GM19468 (cell line): ENCODE measurements around the gene SDHAF1.
"Not testable (repeated sequence)": the region's sequence is repeated elsewhere in the genome, so short reads cannot be mapped to it uniquely, and the experiment has no call there.

ENCODE experiments used
- ATAC-seq: cut with Tn5 transposase; IDR thresholded peaks from one replicate; pipeline ENCODE4 v1.9.1; 2021; ENCODE audit warnings: mild to moderate bottlenecking, moderate library complexity, moderate number of reproducible peaks; ENCODE audit not compliant: unreplicated experiment; ENCODE audit errors: extremely low read depth

The SDHAF1 gene

DNA sequence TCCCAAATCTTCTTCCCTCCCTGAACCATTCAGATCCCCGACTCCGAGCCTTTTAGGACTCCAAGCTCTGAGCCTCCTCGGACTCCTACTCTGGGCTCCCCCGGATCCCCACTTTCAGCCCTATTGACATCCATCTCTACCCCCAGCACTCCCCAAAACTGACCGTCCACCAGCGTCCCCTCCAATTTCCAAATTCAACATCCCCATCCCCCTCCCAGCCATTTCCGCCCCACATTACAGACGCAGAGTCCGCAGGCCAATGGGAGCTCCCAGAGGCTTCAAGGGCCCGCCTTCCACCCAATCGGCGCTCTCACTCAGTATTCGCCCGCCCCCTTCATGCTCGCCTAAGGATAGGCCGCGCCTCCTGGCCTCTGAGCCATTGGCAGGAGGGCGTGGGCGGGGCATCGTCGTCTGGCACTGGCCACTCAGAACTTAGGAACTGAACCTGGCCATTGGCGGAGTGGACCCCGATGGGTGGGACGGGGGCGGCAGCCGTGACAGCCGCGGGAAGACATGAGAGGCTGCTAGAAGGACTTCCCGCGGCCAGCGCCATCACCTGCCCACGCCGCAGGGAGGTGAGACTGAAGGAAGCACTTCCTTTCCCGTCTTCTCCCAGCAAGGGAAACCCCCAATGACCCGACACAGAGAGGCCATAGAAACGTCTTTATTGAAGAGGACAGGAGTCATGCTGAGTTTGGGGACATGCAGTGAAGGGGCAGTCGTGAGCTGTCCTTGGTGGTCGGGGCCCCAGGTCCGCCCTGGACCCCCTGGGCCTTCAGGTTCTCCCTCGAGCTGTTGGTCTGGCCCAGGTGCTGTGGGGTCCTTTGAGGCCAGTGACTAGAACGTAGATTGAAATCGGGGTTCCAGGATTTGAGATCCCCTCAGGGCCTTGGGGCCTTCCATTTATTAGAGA lies 19.3 kb downstream of the SDHAF1 start, which contains the start of gene ALKBH6:
TSS of gene ALKBH6 (minus strand) at position 202 of the 913 bp plus-strand sequence. CDS start 816 bp downstream, outside the sequence.
- peak; percentile 91 for ATAC-seq

DNA sequence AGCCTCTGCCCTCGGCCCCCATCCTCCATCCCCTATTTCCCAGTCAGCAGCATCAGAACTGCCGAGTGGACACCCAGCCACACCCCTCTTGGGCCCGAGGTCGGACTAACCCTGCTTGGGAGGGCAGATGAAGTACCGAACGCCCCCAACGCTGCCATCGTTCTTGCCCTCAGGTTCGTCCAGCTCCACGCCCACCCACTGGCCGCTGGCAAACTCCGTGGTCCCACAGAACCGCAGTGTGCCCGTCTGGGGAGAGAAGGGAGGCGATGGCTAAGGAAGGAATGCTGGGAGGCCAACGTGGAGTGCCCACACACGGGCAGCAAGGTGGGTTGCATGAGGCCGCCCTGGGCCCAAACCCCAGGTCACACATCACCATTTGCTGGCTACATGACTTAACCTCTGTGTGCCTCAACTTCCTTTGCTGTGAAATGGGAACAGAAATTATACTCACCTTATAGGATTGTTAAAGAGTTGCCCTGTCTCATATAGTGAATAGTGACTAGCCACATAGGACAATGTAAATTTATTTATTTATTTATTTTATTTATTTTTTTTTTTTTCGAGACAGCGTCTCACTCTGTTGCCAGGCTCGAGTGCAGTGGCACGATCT lies 24.2 kb downstream of the SDHAF1 start:
- no peak for ATAC-seq

DNA sequence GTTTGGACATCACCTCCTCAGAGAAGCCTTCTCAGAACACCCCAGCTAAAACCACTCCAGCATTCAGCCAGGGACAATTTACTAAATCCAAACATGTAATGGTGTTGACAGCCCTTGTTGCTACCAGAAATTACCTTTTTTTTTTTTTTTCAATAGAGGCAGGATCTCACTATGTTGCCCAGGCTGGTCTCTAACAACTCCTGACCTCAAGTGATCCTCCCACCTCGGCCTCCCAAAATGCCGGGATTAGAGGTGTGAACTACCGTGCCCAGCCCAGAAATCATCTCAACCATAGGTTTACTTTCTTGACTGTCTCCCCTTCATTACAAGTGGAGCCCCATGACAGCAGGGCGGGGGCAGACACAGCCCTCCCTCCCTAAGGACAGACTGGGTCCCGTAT lies 28.4 kb downstream of the SDHAF1 start:
- ATAC-seq: no peak

DNA sequence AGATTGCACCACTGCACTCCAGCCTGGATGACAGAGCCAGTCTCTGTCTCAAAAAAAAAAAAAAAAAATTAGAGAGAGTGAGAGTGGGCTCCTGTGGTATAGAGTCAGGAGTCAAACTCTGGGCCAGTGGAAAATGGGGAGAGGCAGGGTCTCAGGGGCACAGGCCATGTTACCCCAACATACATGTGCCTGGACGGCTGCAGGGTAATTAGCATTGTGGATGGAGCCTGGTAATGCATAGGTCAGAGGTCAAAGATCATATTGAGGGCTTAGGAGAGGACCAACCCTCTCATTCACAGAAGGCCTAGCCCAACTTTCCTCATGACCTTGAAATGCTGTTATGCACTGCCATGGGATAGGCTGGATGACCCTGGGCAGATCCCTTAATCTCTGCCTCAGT lies 30.6 kb downstream of the SDHAF1 start:
- ATAC-seq: no peak

DNA sequence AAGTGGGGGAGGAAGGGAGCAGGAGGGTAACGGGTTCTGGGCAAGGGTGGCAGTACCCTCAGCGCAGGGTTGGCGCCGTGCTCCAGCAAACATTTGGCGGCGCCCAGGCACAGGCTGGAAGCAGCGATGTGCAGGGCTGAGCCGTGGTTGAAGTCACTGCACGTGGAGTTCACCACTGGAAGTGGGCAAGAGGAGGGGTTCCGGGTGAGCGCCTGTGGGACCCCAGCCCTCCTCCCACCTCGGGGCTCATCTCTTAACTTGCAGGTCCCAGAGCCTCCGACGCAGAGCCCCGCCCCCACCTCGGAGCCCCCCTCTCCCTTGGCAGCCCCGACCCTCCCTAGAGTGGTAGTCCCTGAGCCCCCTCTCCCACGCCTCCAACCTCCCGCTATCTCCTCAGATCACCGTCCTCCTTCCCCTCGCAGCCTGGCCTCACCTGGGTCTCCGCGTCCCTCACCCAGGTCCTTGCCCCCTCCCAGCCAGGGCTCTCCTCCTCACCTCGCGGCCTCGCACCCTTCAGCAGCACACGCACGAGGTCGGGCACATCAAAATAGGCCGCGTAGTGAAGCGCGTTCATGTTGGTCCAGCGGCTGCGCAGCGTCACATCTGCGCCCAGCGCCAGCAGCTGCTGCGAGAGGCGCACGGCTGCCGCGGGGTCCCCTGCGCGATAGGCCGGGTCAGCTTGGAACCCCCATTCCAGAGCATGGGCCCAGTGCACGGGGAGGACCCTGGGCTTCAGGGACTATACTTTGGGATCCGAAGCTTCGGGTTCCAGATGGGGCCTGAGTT lies 31.3 kb downstream of the SDHAF1 start:
- ATAC-seq: no peak

DNA sequence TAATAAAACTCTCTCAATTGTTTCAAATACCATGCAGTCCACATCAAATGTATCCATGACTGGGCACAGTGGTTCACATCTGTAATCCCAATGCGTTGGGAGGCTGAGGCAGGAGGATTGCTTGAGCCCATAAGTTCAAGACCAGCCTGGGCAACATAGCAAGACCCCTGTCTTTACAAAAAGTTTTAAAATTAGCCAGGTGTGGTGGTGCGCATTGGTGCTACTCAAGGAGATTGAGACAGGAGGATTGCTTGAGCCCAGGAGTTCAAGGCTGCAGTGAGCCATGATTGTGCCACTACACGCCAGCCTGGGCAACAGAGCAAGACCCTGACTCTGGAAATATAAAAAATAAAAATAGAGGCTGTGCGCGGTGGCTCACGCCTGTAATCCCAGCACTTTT lies 32.7 kb downstream of the SDHAF1 start:
- ATAC-seq: no peak

DNA sequence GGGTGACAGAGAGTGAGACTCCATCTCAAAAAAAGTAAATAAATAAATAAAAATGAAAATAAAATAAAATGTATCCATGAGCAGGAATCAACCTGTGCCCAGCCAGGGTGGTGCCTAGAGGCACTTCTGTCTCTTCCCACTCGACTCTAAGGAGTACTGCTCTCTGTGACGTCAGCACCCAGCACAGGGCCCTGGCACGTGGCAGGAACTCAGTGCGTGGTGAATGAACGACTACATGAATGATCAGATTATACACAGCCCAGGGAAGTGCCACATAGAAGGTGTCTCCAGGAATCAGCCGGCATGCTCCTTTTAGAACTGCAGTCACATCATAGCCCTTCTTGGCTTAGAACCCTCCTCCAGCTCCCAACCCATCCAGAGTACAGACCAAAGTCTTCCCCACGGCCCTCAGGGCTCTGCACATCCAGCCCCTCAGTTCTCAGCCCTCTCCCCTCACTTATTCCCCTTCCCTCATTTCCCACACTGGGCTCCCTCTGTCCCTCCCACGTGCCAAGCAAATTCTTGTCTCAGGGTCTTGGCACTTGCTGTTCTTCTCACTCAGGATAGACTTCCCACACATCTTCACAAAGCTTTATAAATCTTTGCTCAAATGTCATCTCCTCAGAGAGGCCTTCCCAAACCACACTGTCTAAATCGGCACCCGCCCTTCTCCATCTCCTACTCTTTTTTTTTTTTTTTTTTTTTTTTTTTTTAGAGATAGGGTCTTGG lies 33.5 kb downstream of the SDHAF1 start:
- ATAC-seq: no peak

DNA sequence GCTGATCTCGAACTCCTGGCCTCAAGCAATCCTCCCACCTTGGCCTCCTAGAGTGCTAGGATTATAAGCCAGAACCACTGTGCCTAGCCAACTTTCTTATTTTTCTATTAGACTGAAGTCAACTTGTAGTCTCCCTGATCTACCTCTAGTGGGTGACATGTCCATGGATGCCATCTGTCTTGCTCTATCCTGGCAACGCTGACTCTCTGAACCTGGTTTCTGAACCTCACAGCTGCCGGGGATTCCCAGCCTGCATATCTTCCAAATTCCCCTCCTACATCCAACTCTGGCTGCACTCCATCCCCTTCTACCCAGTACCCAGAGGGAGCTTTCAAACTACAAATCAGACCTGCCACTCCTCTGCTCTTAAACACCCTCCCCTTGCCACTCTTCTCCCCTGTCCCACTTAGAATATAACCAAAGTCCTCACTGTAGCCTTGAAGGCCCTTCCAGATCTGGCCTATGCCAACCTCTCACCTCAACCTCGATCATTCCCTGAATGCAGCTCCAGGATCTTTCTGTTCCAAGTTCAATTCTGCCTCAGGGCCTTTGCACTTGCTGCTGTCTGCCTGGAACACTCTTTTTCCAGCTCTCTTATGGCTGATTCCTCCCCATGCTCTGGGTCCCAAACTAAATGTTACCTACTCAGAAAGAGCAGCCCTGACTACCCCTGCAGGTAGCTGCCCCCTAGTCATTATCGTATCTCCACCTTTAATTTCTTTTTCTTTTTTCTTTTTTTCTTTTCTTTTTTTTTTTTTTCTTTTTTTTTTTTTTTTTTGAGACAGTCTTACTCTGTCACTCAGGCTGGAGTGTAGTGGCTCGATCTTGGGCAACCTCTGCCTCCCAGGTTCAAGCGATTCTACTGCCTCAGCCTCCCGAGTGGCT lies 35.5 kb downstream of the SDHAF1 start:
- no peak for ATAC-seq

DNA sequence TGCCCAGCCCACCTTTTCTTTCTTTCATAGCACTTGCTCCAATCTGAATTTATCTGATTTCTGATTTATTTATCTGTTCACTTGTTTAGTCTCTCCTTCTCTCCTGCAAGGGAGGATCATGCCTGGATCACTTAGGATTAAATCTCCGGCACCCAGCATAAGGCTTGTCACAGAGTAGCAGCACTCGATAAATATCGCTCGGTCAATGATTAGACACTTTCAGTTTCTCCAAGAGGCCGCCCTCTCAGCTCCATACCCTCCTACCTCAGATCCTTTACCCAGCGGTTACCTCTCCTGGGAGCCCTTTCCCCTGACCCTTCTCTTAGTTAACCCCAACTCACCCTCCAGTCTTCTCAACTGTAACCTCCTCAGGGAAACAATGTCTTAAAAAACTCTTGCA lies 36.3 kb downstream of the SDHAF1 start:
- ATAC-seq: no peak

DNA sequence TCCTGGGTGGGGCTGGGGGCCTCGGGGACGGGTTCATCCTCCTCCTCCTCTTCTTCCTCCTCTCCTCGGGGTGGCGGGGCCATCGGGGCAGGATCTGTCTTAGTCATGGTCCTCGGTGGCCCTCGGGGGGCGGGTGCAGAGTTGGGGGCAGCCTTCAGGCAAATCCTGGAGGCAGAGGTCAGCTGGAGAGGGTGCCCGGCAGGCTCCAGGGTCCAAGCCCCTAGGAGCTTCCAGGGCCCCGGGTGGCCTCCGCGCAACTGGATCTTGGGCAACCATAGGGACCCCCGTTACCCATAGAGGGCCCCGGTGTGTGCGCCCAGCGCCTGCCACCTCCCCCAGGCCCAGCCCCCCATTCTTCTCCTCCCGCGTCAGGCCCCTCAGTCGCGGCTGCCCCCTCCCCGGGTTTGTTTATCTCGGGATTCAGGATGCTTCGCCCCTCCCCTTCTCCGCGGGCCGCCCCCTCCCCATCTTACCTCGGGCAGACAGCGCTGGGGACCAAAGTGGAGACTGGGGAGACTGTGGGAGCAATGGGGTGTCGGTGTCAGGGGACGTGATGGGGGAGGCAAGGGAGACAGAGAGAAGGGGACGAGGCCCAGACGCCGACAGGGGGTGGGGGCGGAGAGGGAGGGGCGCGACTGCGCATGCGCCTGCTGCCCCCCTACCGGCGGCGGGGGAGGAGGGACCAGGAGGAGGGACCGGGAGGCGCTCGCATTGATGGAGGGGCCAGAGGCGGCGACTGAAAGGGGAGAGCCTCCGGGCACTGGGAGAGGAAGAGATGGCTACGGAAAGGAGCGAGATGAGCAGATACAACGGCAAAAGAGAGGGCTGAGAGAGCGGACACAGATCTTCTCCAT lies 37.5 kb downstream of the SDHAF1 start, which contains the start of gene CLIP3:
TSS of gene CLIP3 (minus strand) at position 623 of the 854 bp plus-strand sequence. CDS start at position 107, 516 bp downstream.
- ATAC-seq: no peak

DNA sequence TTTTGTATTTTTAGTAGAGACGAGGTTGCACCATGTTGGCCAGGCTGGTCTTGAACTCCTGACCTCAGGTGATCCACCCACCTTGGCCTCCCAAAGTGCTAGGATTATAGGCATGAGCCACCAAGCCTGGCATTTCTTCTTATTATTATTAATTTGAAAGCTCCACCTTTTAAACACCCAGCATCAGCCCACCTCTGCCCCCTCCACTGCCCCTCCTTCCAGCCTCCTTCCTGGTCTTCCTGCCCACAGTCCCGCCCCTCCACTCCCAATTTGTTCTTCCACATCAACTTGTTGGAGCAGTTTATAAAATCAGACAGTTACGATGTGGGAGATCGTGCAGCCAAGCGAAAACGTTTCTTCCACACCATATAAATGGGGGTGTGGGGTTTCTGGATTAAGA lies 45.5 kb downstream of the SDHAF1 start:
- ATAC-seq: no peak

DNA sequence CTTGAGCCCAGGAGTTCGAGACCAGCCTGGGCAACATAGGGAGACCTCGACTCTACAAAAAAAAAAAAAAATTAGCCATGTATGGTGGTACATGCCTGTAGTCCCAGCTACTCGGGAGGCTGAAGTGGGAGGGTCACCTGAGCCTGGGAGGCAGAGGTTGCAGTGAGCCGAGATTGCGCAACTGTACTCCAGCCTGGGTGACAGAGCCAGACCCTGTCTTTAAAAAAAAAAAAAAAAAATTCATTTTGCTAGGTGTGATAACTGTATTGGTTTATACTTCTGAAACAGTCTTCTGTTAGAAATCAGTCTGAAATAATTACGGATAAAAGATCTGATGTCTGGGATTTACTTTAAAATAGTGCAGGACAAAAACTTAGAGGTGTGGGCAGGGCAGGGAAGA lies 46.1 kb downstream of the SDHAF1 start:
- ATAC-seq: not testable (repeated sequence)

DNA sequence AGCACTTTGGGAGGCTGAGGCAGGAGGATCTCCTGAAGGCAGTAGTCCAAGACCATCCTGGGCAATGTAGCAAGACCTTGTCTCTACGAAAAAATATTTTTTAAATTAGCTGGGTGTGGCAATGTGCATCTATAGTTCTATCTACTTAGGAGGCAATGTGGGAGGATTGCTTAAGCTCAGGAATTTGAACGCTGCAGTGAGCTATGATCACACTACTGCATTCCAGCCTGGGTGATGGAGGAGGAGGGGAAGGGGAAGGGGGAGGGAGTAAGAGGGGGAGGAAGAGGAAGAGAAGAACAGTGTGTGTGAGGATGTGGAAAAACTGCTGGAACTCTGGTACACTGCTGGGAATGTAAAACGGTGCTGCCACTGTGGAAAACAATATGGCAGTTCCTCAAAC lies 46.8 kb downstream of the SDHAF1 start:
- no peak for ATAC-seq

DNA sequence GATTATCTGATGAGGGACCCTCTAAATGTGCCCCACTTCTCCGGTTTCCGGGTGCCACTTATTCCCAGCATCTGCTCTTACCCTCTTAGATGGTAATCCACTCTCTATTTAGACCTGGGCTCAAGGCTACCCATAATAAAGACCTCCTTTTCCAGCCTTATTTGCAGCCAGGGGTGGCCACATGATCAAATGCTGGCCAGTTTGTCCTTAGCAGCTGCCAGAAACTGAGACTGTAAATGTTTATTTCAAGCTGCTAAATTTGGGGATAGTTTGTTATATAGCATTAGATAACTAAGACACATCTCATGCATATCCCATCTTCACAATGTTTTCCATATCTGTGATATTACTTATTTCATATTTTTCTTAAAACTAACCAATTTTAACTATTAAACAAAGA lies 49.0 kb downstream of the SDHAF1 start:
- ATAC-seq: no peak
